Keratinocyte (primary cell): ENCODE results near the gene SPRYD3. TPM values are rescaled to one million over a fixed set of nuclear protein-coding genes. Genes with fewer than 3 reads are reported as not detected.

ENCODE experiments used
- DNase-seq: peaks from one replicate; pipeline ENCODE4 v3.0.0-alpha.2; 2011; ENCODE audit warnings: low read depth, missing footprints, low spot score
- FAIRE-seq: peaks from 2 replicates; lab custom pipeline; 2011; peaks lifted over from hg19 to GRCh38; lab: Jason Lieb, UNC
- H2AFZ ChIP-seq: 2 replicates; pipeline ENCODE4 v1.6.0; 2012; ENCODE audit warnings: low read length, control low read depth, inconsistent platforms; ENCODE audit not compliant: control insufficient read depth
- H3K27ac ChIP-seq: 2 replicates; pipeline ENCODE4 v1.5.1; 2011; ENCODE audit warnings: low read length; ENCODE audit not compliant: control insufficient read depth, insufficient read depth
- H3K27me3 ChIP-seq: 3 replicates; pipeline ENCODE4 v1.6.0; 2011; ENCODE audit warnings: low read length; ENCODE audit not compliant: control insufficient read depth, insufficient read depth; ENCODE audit errors: extremely low read depth
- H3K36me3 ChIP-seq, 2 experiments: 2 replicates in 1 of 2; 3 replicates in 1 of 2; pipeline ENCODE4 v1.5.1; 2011; ENCODE audit warnings: low read length in 2 of 2, mild to moderate bottlenecking in 1 of 2; ENCODE audit not compliant: control insufficient read depth in 2 of 2, insufficient read depth in 2 of 2; ENCODE audit errors: extremely low read depth in 1 of 2
- H3K4me1 ChIP-seq: 3 replicates; pipeline ENCODE4 v1.5.1; 2011; ENCODE audit warnings: low read length; ENCODE audit not compliant: control insufficient read depth, insufficient read depth; ENCODE audit errors: extremely low read depth
- H3K4me2 ChIP-seq: 3 replicates; pipeline ENCODE4 v1.6.0; 2011; ENCODE audit warnings: low read depth, low read length; ENCODE audit not compliant: control insufficient read depth, insufficient read depth; ENCODE audit errors: extremely low read depth
- H3K4me3 ChIP-seq, 3 experiments: fragments of 200-600 bp in 1 of 3; sonication (generic) in 1 of 3; 2 replicates in 2 of 3; 3 replicates in 1 of 3; pipeline ENCODE4 v1.5.1; 2011 to 2016; ENCODE audit warnings: low read length in 3 of 3, mild to moderate bottlenecking in 3 of 3, control low read depth in 2 of 3, inconsistent platforms in 1 of 3, low read depth in 1 of 3, mixed read lengths in 1 of 3, mixed run types in 1 of 3, moderate library complexity in 1 of 3; ENCODE audit not compliant: control insufficient read depth in 2 of 3, insufficient read depth in 2 of 3; ENCODE audit errors: extremely low read depth in 1 of 3
- H3K79me2 ChIP-seq: 2 replicates; pipeline ENCODE4 v1.6.0; 2012; ENCODE audit warnings: low read length; ENCODE audit not compliant: control insufficient read depth, insufficient read depth
- H3K9ac ChIP-seq: 3 replicates; pipeline ENCODE4 v1.6.0; 2011; ENCODE audit warnings: low read length; ENCODE audit not compliant: control insufficient read depth, insufficient read depth; ENCODE audit errors: extremely low read depth
- H3K9me1 ChIP-seq: 3 replicates; pipeline ENCODE4 v1.6.0; 2011; ENCODE audit warnings: low read length; ENCODE audit not compliant: control insufficient read depth, insufficient read depth; ENCODE audit errors: extremely low read depth
- H3K9me3 ChIP-seq: 2 replicates; pipeline ENCODE4 v1.5.1; 2012; ENCODE audit warnings: low read depth, low read length; ENCODE audit not compliant: control insufficient read depth
- H4K20me1 ChIP-seq: 3 replicates; pipeline ENCODE4 v1.6.0; 2011; ENCODE audit warnings: low read length; ENCODE audit not compliant: control insufficient read depth, insufficient read depth; ENCODE audit errors: extremely low read depth
- CTCF ChIP-seq, 3 experiments: IDR thresholded peaks in 1 of 3; conservative IDR thresholded peaks in 1 of 3; optimal IDR thresholded peaks in 1 of 3; 2 replicates in 2 of 3; 3 replicates in 1 of 3; pipeline versions ENCODE3 to v1.5.1; 2011; ENCODE audit warnings: low read length in 3 of 3, mild to moderate bottlenecking in 3 of 3, moderate library complexity in 2 of 3, control low read depth in 1 of 3, inconsistent platforms in 1 of 3; ENCODE audit not compliant: insufficient read depth in 2 of 3; ENCODE audit errors: extremely low read depth in 1 of 3
- EZH2 ChIP-seq: IDR thresholded peaks from one replicate; pipeline ENCODE4 v1.6.1; 2012; ENCODE audit warnings: inconsistent platforms, mild to moderate bottlenecking, low read length, moderate library complexity
- dilution Hi-C: fragments of 300-500 bp; cut with MboI; formaldehyde crosslinking; loops from one replicate; pipeline ENCODE4 v1.7.0; 2020; ENCODE audit warnings: low sequenced_read_pairs; ENCODE audit not compliant: extremely low pct_ligation_motif_present
- polyA plus RNA-seq, 5 experiments: library from polyadenylated mRNA; depleted of rRNA in 3 of 5; stranded (reverse) in 3 of 5; stranded (forward) in 1 of 5; unstranded in 1 of 5; fragments of >200 nt; gene quantifications; 1 replicate in 1 of 5; 2 replicates in 3 of 5; 3 replicates in 1 of 5; pipeline versions ENCODE4 v1.2.1 to v1.2.3, GENCODE V29; 2011 to 2012; ENCODE audit warnings: missing spikeins in 2 of 5, low read depth in 1 of 5, low replicate concordance in 1 of 5

Gene SPRYD3
- polyA plus RNA-seq, 1 donor (not counting 4 experiments of a cell fraction or from before 2014, with no cell fraction given), result 27.5 TPM

GRCh38 chr12:53068811-53069585 lies 10.2 kb downstream of the SPRYD3 start:
- Histone ChIP-seq H3K36me3 (peaks cover 29 to 34% of the 10 kb centered on the region in 2 experiments), H3K27me3 (no peaks in the 10 kb centered on the region), H3K4me3 (no peak overlapping the region), H3K79me2 (no peaks in the 10 kb centered on the region), H3K4me1 (peaks cover 30% of the 10 kb centered on the region), H2AFZ (no peak overlapping the region), H4K20me1 (peaks cover 5% of the 10 kb centered on the region), H3K9me3 (no peaks in the 10 kb centered on the region), H3K27ac (peak overlapping the region; percentile 14), H3K9ac (no peak overlapping the region), H3K9me1 (peaks cover 7% of the 10 kb centered on the region), H3K4me2 (no peak overlapping the region)
- TF ChIP-seq EZH2 (no peak), CTCF (optimal IDR thresholded peaks at IDR 0.05 in 1 of 3, IDR thresholded peaks at IDR 0.05 in 1 of 3, conservative IDR thresholded peaks at IDR 0.05 in 1 of 3; ENCODE audit: extremely low read depth in 1 of 3, insufficient read depth in 2 of 3, low read length in 3 of 3) (no peak)
- DNase-seq, result no peak
- FAIRE-seq, result no peak
- dilution Hi-C loops, result no loop called here

GRCh38 chr12:53067993-53068770 lies 11.0 kb downstream of the SPRYD3 start:
- peaks cover 7% of the 10 kb centered on the region for H3K9me1 ChIP-seq
- H3K9ac ChIP-seq, result no peak overlapping the region
- peaks cover 5% of the 10 kb centered on the region for H4K20me1 ChIP-seq
- no peaks in the 10 kb centered on the region for H3K79me2 ChIP-seq
- no peaks in the 10 kb centered on the region for H3K27me3 ChIP-seq
- dilution Hi-C loops, result no loop called here
- no peak for TF ChIP-seq EZH2
- no peak for TF ChIP-seq CTCF (optimal IDR thresholded peaks at IDR 0.05 in 1 of 3, IDR thresholded peaks at IDR 0.05 in 1 of 3, conservative IDR thresholded peaks at IDR 0.05 in 1 of 3; ENCODE audit: extremely low read depth in 1 of 3, insufficient read depth in 2 of 3, low read length in 3 of 3)
- no peak overlapping the region for H3K4me2 ChIP-seq
- H3K36me3 ChIP-seq, result peaks cover 27 to 31% of the 10 kb centered on the region in 2 experiments
- no peaks in the 10 kb centered on the region for H3K9me3 ChIP-seq
- H3K4me1 ChIP-seq, result peaks cover 30% of the 10 kb centered on the region
- no peak overlapping the region for H3K4me3 ChIP-seq
- no peak for FAIRE-seq
- no peak overlapping the region for H2AFZ ChIP-seq
- no peak for DNase-seq
- peak overlapping the region; percentile 14 for H3K27ac ChIP-seq
